Measurements from ENCODE around the gene KARS1. TPM values are rescaled to one million over a fixed set of nuclear protein-coding genes. Genes with fewer than 3 reads are reported as not detected.

KARS1 gene
- total and polyA plus RNA-seq, 4 donors, result 74.8 to 107 (median 99.9) TPM

DNA sequence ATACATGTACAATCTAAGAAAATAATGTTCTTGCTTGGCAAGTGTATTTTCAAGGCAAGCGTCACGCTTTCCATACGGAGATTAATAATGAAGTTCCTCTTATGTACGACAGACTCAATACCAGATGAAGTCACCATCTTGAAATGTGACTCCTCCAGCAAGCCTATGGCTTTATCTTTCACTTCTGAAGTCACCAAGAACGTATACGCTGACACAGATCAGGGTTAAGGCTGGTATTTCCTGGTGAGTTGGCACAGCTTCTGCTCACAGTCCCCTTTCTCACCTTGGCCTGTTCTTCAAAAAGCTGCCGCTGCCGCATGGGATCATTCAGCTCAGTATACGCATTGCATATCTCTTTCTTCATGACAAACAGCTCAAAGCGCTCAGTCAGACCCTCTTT lies 18.3 kb downstream of the KARS1 start:
- Histone ChIP-seq H3K27me3 (ENCODE audit: control insufficient read depth in 3 of 3, insufficient read depth in 3 of 3, low read length in 2 of 3) (no peaks in the 10 kb centered on the region), H3K36me3 (ENCODE audit: control insufficient read depth in 4 of 4, insufficient read depth in 4 of 4, low read length in 4 of 4) (peaks cover 48 to 59% (median 53%) of the 10 kb centered on the region in 4 donors), H3K4me3 (no peak overlapping the region), H3K9me3 (ENCODE audit: control insufficient read depth in 4 of 4, insufficient read depth in 3 of 4, low read length in 3 of 4) (no peaks in the 10 kb centered on the region), H3K27ac (ENCODE audit: low read depth in 1 of 2, low read length in 1 of 2) (no peak overlapping the region), H3K9ac (ENCODE audit: insufficient read depth in 1 of 2, low read length in 2 of 2) (no peak overlapping the region), H3K4me1 (ENCODE audit: control insufficient read depth in 5 of 5, insufficient read depth in 5 of 5, low read length in 5 of 5) (no peaks in the 10 kb centered on the region)
- TF ChIP-seq, protein P1, sequence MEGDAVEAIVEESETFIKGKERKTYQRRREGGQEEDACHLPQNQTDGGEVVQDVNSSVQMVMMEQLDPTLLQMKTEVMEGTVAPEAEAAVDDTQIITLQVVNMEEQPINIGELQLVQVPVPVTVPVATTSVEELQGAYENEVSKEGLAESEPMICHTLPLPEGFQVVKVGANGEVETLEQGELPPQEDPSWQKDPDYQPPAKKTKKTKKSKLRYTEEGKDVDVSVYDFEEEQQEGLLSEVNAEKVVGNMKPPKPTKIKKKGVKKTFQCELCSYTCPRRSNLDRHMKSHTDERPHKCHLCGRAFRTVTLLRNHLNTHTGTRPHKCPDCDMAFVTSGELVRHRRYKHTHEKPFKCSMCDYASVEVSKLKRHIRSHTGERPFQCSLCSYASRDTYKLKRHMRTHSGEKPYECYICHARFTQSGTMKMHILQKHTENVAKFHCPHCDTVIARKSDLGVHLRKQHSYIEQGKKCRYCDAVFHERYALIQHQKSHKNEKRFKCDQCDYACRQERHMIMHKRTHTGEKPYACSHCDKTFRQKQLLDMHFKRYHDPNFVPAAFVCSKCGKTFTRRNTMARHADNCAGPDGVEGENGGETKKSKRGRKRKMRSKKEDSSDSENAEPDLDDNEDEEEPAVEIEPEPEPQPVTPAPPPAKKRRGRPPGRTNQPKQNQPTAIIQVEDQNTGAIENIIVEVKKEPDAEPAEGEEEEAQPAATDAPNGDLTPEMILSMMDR (IDR thresholded peaks at IDR 0.05; ENCODE audit: control extremely low read depth, extremely low read depth), result no peak
- DNase-seq (no peak), ATAC-seq (ENCODE audit: insufficient read depth, low FRiP score) (no peak)
- 95 to 96% methylated on average over 10 of the region's 10 CpGs for WGBS, 2 donors

GRCh38 chr16:75628351-75628750 lies 19.1 kb downstream of the KARS1 start:
- WGBS, 2 donors, result 54 to 72% methylated on average over 4 of the region's 4 CpGs

GRCh38 chr16:75627851-75628250 lies 19.6 kb downstream of the KARS1 start:
- H3K27me3 ChIP-seq (ENCODE audit: control insufficient read depth in 3 of 3, insufficient read depth in 3 of 3, low read length in 2 of 3), result no peaks in the 10 kb centered on the region
- peaks cover 37 to 52% (median 47%) of the 10 kb centered on the region in 4 donors for H3K36me3 ChIP-seq (ENCODE audit: control insufficient read depth in 4 of 4, insufficient read depth in 4 of 4, low read length in 4 of 4)
- no peak overlapping the region for H3K27ac ChIP-seq (ENCODE audit: low read depth in 1 of 2, low read length in 1 of 2)
- no peaks in the 10 kb centered on the region for H3K4me1 ChIP-seq (ENCODE audit: control insufficient read depth in 5 of 5, insufficient read depth in 5 of 5, low read length in 5 of 5)
- DNase-seq (no peak), ATAC-seq (ENCODE audit: insufficient read depth, low FRiP score) (no peak)
- H3K9ac ChIP-seq (ENCODE audit: insufficient read depth in 1 of 2, low read length in 2 of 2), result no peak overlapping the region
- WGBS, 2 donors, result 13 to 30% methylated on average over 3 of the region's 3 CpGs
- TF ChIP-seq, protein P1 (IDR thresholded peaks at IDR 0.05; ENCODE audit: control extremely low read depth, extremely low read depth), result no peak
- H3K9me3 ChIP-seq (ENCODE audit: control insufficient read depth in 4 of 4, insufficient read depth in 3 of 4, low read length in 3 of 4), result no peaks in the 10 kb centered on the region
- H3K4me3 ChIP-seq, result no peak overlapping the region

More at GRCh38 chr16:75628351-75628750, 19.1 kb downstream of the KARS1 start:
- Histone ChIP-seq H3K36me3 (ENCODE audit: control insufficient read depth in 4 of 4, insufficient read depth in 4 of 4, low read length in 4 of 4) (peaks cover 42 to 55% (median 47%) of the 10 kb centered on the region in 4 donors), H3K4me1 (ENCODE audit: control insufficient read depth in 5 of 5, insufficient read depth in 5 of 5, low read length in 5 of 5) (no peaks in the 10 kb centered on the region), H3K27me3 (ENCODE audit: control insufficient read depth in 3 of 3, insufficient read depth in 3 of 3, low read length in 2 of 3) (no peaks in the 10 kb centered on the region), H3K4me3 (no peak overlapping the region), H3K9me3 (ENCODE audit: control insufficient read depth in 4 of 4, insufficient read depth in 3 of 4, low read length in 3 of 4) (no peaks in the 10 kb centered on the region), H3K27ac (ENCODE audit: low read depth in 1 of 2, low read length in 1 of 2) (no peak overlapping the region), H3K9ac (ENCODE audit: insufficient read depth in 1 of 2, low read length in 2 of 2) (no peak overlapping the region)
- ATAC-seq (ENCODE audit: insufficient read depth, low FRiP score) (no peak), DNase-seq (no peak)
- TF ChIP-seq, protein P1 (IDR thresholded peaks at IDR 0.05; ENCODE audit: control extremely low read depth, extremely low read depth), result no peak

DNA sequence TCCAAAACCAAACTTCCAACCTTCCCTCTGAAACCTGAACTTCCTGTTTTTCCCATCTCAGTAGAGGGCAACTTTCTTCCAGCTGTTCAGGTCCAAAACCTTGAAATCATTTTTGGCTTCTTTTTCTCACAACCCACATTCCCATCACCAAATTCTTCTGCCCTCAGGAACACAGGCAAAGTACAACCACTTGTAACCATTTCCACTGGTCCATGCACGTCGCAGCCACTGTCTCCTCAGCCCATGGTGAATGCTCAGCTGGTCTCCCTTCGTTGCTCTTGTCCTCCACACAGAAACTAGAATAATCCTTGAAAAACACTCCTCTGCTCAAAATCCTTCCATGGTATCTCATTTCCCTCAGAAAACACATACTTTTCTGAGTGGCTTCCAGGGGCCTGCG lies 20.7 kb downstream of the KARS1 start:
- Histone ChIP-seq H3K27ac (ENCODE audit: low read depth in 1 of 2, low read length in 1 of 2) (no peak overlapping the region), H3K4me1 (ENCODE audit: control insufficient read depth in 5 of 5, insufficient read depth in 5 of 5, low read length in 5 of 5) (peaks cover 4 to 7% (median 5%) of the 10 kb centered on the region in 5 donors), H3K9ac (ENCODE audit: insufficient read depth in 1 of 2, low read length in 2 of 2) (no peak overlapping the region), H3K36me3 (ENCODE audit: control insufficient read depth in 4 of 4, insufficient read depth in 4 of 4, low read length in 4 of 4) (peaks cover 37 to 43% (median 40%) of the 10 kb centered on the region in 4 donors), H3K4me3 (no peak overlapping the region), H3K27me3 (ENCODE audit: control insufficient read depth in 3 of 3, insufficient read depth in 3 of 3, low read length in 2 of 3) (no peaks in the 10 kb centered on the region), H3K9me3 (ENCODE audit: control insufficient read depth in 4 of 4, insufficient read depth in 3 of 4, low read length in 3 of 4) (no peaks in the 10 kb centered on the region)
- TF ChIP-seq, protein P1 (IDR thresholded peaks at IDR 0.05; ENCODE audit: control extremely low read depth, extremely low read depth), result no peak
- ATAC-seq (ENCODE audit: insufficient read depth, low FRiP score) (no peak), DNase-seq (no peak)
- 92 to 94% methylated on average over 4 of the region's 4 CpGs for WGBS, 2 donors

Data from lung (tissue), 12 donors.